Activated CD4-positive, alpha-beta T cell treated with anti-CD3 and anti-CD28 coated beads, Interleukin-2, amount 10 ng/mL, durations not matched to agents 7 days and 5 days (primary cell): ENCODE measurements around the gene ATP6V1C2. TPM values are rescaled to one million over a fixed set of nuclear protein-coding genes. Genes with fewer than 3 reads are reported as not detected.

Experiments
- CTCF ChIA-PET: fragments of 350-600 bp; sonication (Branson Sonifier 250); formaldehyde crosslinking; loops from one replicate; lab custom pipeline; 2021; ENCODE audit warnings: antibody characterized with exemption; lab: Charles Lee
- POLR2A ChIA-PET: fragments of 350-600 bp; sonication (Branson Sonifier 250); formaldehyde crosslinking; loops from one replicate; lab custom pipeline; 2021; ENCODE audit warnings: antibody characterized with exemption; lab: Charles Lee
- DNase-seq: peaks from one replicate; pipeline ENCODE4 v3.0.0-alpha.2; 2020
- H3K27ac Mint-ChIP-seq: one replicate; pipeline ENCODE4 v1.8.0; 2021; ENCODE audit warnings: mild to moderate bottlenecking, moderate library complexity, mixed read lengths
- H3K27me3 Mint-ChIP-seq: one replicate; pipeline ENCODE4 v1.8.0; 2021; ENCODE audit warnings: mixed read lengths
- H3K36me3 Mint-ChIP-seq: one replicate; pipeline ENCODE4 v1.8.0; 2021; ENCODE audit warnings: low read depth, mixed read lengths
- H3K4me1 Mint-ChIP-seq: one replicate; pipeline ENCODE4 v1.8.0; 2021; ENCODE audit warnings: mixed read lengths
- H3K4me3 Mint-ChIP-seq: one replicate; pipeline ENCODE4 v1.8.0; 2021; ENCODE audit warnings: mild to moderate bottlenecking, moderate library complexity, mixed read lengths
- H3K9me3 Mint-ChIP-seq: one replicate; pipeline ENCODE4 v1.8.0; 2021; ENCODE audit warnings: mixed read lengths
- total RNA-seq, 2 experiments: library from RNA; stranded (reverse); gene quantifications; one replicate each; pipeline ENCODE4 v1.2.3, GENCODE V29; 2021

Gene ATP6V1C2
- total RNA-seq, 2 experiments from 2014 or later, result not detected

DNA sequence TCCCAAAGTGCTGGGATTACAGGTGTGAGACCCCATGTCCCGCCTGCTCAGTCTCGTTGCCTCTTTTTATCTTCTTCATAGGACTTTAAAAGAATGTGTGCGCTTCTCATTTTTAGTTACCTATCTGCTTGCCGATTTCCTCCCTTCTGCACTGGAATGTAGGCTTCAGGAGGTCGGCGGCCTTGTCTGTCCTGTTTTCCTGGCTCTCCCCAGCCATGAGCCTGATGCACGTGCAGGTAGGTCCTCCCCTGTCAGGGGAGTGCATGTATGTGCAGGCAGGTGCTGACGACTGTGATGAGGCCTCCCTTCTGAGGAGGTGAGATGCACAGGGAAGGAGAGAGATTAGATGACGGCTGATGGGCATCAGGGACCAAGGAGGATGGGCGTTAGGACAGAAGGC lies 13.6 kb upstream of the ATP6V1C2 start:
- Mint-ChIP-seq H3K36me3 (no peaks in the 10 kb centered on the region), H3K4me3 (no peak overlapping the region), H3K27ac (no peak overlapping the region), H3K9me3 (no peaks in the 10 kb centered on the region), H3K27me3 (peaks cover 24% of the 10 kb centered on the region), H3K4me1 (peaks cover 10% of the 10 kb centered on the region)
- DNase-seq, result no peak
- CTCF ChIA-PET, result no interaction called here
- POLR2A ChIA-PET, result no interaction called here

DNA sequence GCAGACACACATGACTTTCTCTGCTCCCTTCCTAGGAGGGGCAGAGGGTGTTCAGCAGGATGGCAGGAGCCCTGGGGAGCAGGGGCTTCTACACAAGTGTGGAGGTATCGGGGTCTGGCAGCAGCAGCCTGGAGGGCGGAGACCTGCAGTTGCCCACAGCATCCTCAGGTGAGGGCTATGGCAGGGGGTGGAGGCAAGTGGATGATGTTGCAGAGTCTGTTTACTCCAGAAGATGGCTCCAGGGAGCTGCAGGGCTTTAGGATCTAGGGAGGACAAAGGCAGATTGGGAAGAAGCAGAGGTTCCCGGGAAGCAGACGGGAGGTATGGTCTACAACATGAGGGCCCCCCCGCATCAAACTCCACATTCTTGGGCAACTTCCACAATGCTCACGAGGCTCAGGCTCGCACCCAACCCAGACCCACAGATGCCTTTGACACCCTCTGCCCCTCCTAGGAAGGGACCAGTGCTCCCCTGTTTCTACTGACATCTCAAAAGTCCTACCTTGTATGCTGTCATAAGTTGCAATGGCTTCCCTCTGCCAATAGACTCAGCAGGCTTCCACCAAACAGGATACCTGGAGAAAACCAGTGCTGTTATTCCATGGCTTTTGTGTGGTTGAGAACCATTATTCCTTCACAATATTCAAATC lies 12.0 kb upstream of the ATP6V1C2 start:
- peaks cover 11% of the 10 kb centered on the region for H3K4me1 Mint-ChIP-seq
- ChIA-PET CTCF (no interaction called here), POLR2A (no interaction called here)
- no peaks in the 10 kb centered on the region for H3K36me3 Mint-ChIP-seq
- no peak for DNase-seq
- H3K9me3 Mint-ChIP-seq, result no peaks in the 10 kb centered on the region
- no peak overlapping the region for H3K27ac Mint-ChIP-seq
- no peak overlapping the region for H3K4me3 Mint-ChIP-seq
- H3K27me3 Mint-ChIP-seq, result peaks cover 24% of the 10 kb centered on the region

DNA sequence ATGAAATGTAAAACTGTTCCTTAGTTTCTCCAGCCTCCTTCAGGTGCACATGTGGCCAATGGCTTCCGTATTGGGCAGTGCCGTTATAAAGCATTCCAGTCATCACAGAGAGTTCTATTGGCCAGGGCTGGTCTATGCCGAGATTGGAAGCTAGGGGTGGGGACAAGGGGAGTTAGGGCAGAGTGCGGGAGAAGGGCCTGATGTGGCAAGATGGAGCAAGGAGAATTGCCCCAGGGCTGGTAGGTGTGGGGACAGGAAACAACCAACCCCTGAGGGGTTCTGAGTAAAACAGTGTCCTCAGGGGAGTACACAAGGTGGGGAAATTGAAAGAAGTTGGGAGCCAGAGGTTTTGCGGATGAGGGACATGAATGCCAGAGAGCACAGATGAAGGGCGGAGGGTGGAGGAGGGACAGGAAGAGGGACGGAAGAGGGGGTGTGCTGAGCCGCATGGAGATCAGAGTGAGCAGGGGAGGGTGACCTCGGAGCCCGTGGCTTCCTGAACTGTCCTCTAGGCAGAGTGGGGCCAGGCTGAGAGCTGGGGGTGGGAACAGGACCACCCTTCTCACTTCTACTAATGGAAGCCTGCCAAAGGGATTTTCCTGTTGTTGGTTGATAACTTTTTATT lies 9.1 kb upstream of the ATP6V1C2 start:
- no peak overlapping the region for H3K4me3 Mint-ChIP-seq
- H3K27ac Mint-ChIP-seq, result no peak overlapping the region
- DNase-seq, result peak; percentile 34
- no peaks in the 10 kb centered on the region for H3K9me3 Mint-ChIP-seq
- H3K36me3 Mint-ChIP-seq, result no peaks in the 10 kb centered on the region
- peaks cover 11% of the 10 kb centered on the region for H3K4me1 Mint-ChIP-seq
- ChIA-PET POLR2A (no interaction called here), CTCF (interaction anchor here (0.9 kb wide), 1 partner anchor 23 kb away, joined by 3 read pairs; no protein-coding TSS in a partner anchor)
- peaks cover 33% of the 10 kb centered on the region for H3K27me3 Mint-ChIP-seq

DNA sequence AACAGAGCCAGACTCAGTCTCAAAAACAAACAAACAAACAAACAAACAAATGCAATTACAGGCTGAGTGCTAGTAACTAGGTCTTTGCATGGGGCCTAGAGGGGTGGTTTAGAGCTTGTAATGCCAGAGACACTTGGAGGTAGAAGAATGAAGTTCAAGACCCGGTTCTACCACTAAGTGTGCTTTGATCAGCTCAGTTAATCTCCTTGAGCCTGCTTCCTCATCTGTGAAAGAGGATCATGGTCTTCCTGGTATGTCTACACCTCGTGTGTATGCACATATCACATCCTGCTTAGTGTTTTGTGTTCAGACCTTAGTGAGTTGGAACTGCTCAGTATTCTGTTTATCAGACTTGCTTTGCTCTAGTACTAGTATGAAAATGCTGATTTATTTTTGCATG lies 4.8 kb upstream of the ATP6V1C2 start:
- ChIA-PET CTCF (interaction anchor here (0.6 to 1.3 kb wide), 2 partner anchors 27 to 578 kb away, joined by 3 to 4 read pairs; partner anchors contain the start of gene NOL10), POLR2A (no interaction called here)
- H3K27ac Mint-ChIP-seq, result no peak overlapping the region
- H3K9me3 Mint-ChIP-seq, result no peaks in the 10 kb centered on the region
- H3K27me3 Mint-ChIP-seq, result peaks cover 41% of the 10 kb centered on the region
- peaks cover 7% of the 10 kb centered on the region for H3K4me1 Mint-ChIP-seq
- DNase-seq, result no peak
- H3K36me3 Mint-ChIP-seq, result no peaks in the 10 kb centered on the region
- H3K4me3 Mint-ChIP-seq, result no peak overlapping the region

DNA sequence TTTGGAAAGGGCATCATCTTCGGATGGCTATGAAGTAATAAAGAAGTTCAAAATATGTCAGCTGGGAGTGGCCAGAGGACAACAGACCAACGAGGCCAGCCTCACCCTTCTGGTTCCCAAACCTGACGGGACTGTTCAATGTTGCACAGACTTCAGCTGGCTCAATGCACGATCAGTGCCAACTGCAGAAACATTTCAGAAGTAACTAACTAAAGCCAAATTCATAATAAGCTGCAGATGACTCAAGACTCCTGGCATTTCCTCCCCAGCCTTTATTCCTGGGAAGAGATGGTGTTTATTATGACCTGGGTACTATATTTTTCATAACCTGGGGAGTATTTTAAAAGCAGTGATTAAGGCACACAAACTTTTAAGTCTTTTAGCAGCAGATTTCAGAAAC lies 3.8 kb upstream of the ATP6V1C2 start:
- ChIA-PET POLR2A (no interaction called here), CTCF (interaction anchor here (1.3 kb wide), 1 partner anchor 28 kb away, joined by 4 read pairs; the partner anchor contains the start of gene NOL10)
- Mint-ChIP-seq H3K36me3 (no peaks in the 10 kb centered on the region), H3K27me3 (peaks cover 51% of the 10 kb centered on the region), H3K9me3 (no peaks in the 10 kb centered on the region), H3K4me3 (no peak overlapping the region), H3K4me1 (peaks cover 6% of the 10 kb centered on the region), H3K27ac (no peak overlapping the region)
- no peak for DNase-seq

DNA sequence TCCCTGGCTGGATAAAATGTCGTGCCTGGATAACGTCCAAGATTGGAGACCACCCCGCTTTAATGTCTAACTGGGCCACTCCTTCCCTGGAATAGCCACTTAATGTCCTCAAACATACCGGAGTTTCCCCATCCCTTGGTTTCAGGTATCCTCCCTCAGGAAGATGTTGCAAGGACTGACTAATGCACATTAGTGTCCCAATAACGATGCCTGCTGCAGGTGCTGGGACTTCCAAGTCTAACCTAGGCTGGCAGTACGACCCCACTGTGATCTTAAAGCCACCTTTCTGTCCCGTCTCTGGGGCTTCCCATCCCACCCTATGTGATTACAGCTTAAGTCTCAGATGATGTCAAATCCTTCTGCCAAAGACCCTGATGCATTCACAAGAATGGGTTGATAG lies 1.1 kb upstream of the ATP6V1C2 start:
- no peak for DNase-seq
- CTCF ChIA-PET, result no interaction called here
- POLR2A ChIA-PET, result no interaction called here
- Mint-ChIP-seq H3K9me3 (no peaks in the 10 kb centered on the region), H3K27ac (no peak overlapping the region), H3K4me1 (peaks cover 5% of the 10 kb centered on the region), H3K4me3 (no peak overlapping the region), H3K36me3 (no peaks in the 10 kb centered on the region), H3K27me3 (peaks cover 64% of the 10 kb centered on the region)

DNA sequence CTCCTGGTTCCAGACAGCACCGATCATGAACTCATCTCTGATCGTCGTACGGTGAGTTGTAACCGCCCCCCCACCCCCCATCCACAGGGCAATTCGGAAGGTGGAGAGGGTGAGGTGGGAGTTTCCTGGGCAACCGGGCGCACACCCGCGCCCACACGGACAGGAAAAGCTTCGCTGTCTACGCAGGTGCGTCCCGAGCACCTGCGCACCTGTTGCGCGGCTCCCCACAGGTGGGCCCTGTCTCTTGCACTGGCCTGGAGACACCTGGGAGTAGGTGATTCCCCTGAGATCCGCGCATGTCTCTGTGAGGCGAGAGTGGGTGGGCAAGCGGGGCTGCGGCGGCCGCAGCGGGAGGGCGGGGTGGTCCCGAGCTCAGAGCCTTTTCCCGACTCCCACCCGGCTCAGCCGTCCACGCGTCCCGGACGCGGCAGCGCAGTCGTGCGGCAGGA lies 459 bp upstream of the ATP6V1C2 start:
- Mint-ChIP-seq H3K4me3 (no peak overlapping the region), H3K27ac (no peak overlapping the region), H3K4me1 (peaks cover 5% of the 10 kb centered on the region), H3K27me3 (peaks cover 66% of the 10 kb centered on the region), H3K9me3 (no peaks in the 10 kb centered on the region), H3K36me3 (no peaks in the 10 kb centered on the region)
- POLR2A ChIA-PET, result no interaction called here
- no peak for DNase-seq
- CTCF ChIA-PET, result no interaction called here

DNA sequence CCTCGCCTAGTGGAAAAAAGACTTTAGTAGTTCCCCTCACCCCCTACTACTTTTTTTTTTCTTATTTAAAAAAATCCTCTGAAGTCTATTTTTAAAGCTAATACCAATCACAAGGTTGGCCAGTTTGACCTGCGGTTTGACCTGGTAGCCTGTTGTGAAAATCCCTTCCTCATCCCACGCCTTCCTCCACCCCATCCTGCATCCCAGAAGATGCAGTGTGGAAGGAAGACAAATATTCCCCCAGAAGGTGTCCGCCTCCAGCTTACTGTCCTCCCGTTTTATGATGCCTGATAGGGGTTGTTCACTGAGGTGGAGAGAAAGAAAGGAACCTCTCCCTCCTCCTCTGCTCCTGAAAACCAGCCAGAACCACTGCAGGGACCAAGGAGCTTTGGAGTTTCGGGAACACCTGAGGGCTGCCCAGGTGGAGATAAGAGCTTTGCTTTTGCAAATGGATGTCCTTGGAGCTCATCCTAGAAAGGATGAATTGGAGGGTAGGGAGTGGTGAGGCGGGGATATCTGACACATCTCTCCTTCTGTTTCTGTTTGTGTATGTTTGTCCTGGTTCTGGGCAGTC lies 909 bp downstream of the ATP6V1C2 start:
- H3K4me1 Mint-ChIP-seq, result peaks cover 5% of the 10 kb centered on the region
- ChIA-PET POLR2A (no interaction called here), CTCF (interaction anchor here (0.6 to 1.2 kb wide), 3 partner anchors 18 to 406 kb away, joined by 3 read pairs; no protein-coding TSS in a partner anchor)
- no peak for DNase-seq
- no peak overlapping the region for H3K4me3 Mint-ChIP-seq
- no peak overlapping the region for H3K27ac Mint-ChIP-seq
- H3K36me3 Mint-ChIP-seq, result no peaks in the 10 kb centered on the region
- no peaks in the 10 kb centered on the region for H3K9me3 Mint-ChIP-seq
- peaks cover 65% of the 10 kb centered on the region for H3K27me3 Mint-ChIP-seq

DNA sequence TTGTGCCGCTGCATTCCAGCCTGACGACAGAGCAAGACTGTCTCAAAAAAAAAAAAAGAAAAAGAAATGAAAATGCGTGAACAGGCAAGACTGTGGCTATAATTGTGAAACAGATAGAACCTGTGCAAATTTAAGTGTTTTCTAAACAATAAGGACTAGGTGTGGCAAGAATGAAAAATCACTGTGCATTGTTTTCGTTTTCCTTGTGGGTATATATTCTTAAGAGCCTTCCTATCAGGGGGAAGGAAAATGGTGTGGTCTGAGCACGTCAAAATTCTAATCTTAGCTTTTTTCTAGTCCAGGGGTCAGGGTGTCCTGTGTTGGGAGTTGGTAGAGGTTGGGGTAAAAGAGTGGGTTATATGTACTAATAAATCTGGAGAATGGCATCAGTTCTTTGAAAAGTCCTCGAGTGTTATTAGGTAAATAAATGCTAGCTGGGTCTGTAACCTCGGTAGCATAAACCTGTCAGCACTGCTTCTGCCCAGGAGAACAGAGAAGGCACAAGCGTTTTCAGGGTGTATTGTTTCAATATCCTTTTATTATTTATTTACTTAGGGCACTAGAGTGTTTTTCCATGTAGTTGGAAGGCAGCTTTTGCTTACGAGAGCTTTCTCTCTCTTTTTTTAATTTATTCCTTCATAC lies 11.6 kb downstream of the ATP6V1C2 start:
- Mint-ChIP-seq H3K27ac (no peak overlapping the region), H3K4me3 (no peak overlapping the region), H3K9me3 (no peaks in the 10 kb centered on the region), H3K4me1 (peaks cover 5% of the 10 kb centered on the region), H3K36me3 (no peaks in the 10 kb centered on the region), H3K27me3 (peaks cover 9% of the 10 kb centered on the region)
- no peak for DNase-seq
- ChIA-PET POLR2A (interaction anchor here (0.6 kb wide), 1 partner anchor 85 kb away, joined by 7 read pairs; no protein-coding TSS in a partner anchor), CTCF (no interaction called here)

DNA sequence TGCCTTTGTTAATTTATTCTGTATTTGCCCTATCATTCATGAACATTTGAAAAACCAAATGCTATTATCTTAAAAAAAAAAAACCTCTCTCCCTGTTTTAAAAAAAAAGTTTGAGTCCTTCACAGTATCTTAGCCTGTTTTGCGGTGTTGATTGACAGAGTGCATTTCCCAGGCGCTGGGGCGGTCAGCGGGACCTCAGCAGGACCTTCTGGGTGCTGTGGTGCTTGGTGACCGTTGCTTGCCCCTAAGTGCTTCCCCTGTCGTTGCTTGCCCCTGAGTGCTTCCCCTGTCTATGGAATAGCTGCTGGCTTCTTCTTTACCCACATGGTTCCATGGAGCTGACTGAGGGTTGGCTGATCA lies 12.1 kb downstream of the ATP6V1C2 start:
- Mint-ChIP-seq H3K36me3 (no peaks in the 10 kb centered on the region), H3K9me3 (no peaks in the 10 kb centered on the region), H3K4me3 (no peak overlapping the region), H3K27ac (no peak overlapping the region), H3K27me3 (peaks cover 9% of the 10 kb centered on the region), H3K4me1 (peaks cover 5% of the 10 kb centered on the region)
- ChIA-PET POLR2A (interaction anchor here (0.6 kb wide), 1 partner anchor 85 kb away, joined by 7 read pairs; no protein-coding TSS in a partner anchor), CTCF (interaction anchor here (0.5 kb wide), 1 partner anchor 754 kb away, joined by 3 read pairs; no protein-coding TSS in a partner anchor)
- DNase-seq, result no peak

DNA sequence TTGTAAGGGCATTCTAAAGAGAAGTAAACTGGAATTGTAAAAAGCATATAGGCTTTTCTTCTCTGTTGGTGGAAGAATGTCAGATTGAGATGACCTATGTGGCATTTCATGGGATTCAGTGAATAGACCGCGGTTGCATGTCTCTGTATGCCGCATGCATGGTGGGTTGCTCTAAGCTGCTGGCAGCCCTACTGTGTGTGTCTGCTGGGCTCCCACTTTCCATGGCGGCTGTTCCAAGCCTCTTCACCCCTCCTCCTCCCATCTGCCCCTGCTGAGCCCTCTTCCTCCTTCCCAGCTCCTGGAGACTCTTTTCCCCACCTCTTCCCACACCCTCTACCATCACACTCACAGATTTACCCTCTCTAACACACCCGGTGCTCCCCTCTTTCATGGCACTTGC lies 12.6 kb downstream of the ATP6V1C2 start:
- Mint-ChIP-seq H3K27ac (no peak overlapping the region), H3K27me3 (peaks cover 9% of the 10 kb centered on the region), H3K4me1 (peaks cover 5% of the 10 kb centered on the region), H3K36me3 (no peaks in the 10 kb centered on the region), H3K9me3 (no peaks in the 10 kb centered on the region), H3K4me3 (no peak overlapping the region)
- DNase-seq, result no peak
- ChIA-PET CTCF (interaction anchor here (0.5 kb wide), 1 partner anchor 754 kb away, joined by 3 read pairs; no protein-coding TSS in a partner anchor), POLR2A (no interaction called here)

DNA sequence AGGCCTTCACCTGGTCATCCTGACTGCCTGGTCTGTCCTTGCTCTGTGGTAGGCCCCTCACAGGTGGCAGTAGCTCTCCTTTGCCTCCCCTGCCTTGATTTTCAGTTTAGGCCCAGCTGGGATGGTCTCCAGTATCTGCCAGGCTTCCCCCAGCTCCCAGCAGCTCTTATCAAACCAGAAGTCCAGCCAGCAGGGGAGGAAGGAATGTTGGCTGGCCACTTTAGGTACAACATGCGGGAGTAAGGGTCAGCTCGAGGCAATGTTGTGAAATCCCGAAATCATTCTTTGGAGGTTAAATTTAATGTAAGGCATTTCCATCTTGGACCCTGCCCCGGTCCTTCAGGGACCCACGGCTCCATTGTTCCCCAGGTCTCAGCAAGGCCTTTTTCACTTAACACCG lies 16.8 kb downstream of the ATP6V1C2 start:
- Mint-ChIP-seq H3K4me1 (no peaks in the 10 kb centered on the region), H3K27me3 (peaks cover 7% of the 10 kb centered on the region), H3K27ac (no peak overlapping the region), H3K36me3 (no peaks in the 10 kb centered on the region), H3K9me3 (no peaks in the 10 kb centered on the region), H3K4me3 (no peak overlapping the region)
- no peak for DNase-seq
- POLR2A ChIA-PET, result no interaction called here
- CTCF ChIA-PET, result interaction anchor here (0.6 kb wide), 1 partner anchor 1441 kb away, joined by 3 read pairs; no protein-coding TSS in a partner anchor
